A673 (cell line): ENCODE data around the gene NCOA6. TPM values are rescaled to one million over a fixed set of nuclear protein-coding genes. Genes with fewer than 3 reads are reported as not detected.

Experiments
- BruUV-seq: library from RNA; stranded (reverse); fragments of 400-500 nt; replicated peaks from 2 replicates; lab custom pipeline; 2021; lab: Mats Ljungman, UMichigan
- CTCF ChIA-PET: fragments of 300-600 bp; sonication (Branson Sonifier 250); formaldehyde crosslinking; loops from one replicate; lab custom pipeline; 2022; ENCODE audit warnings: antibody characterized with exemption; lab: Charles Lee
- POLR2A ChIA-PET: fragments of 300-600 bp; sonication (Branson Sonifier 250); formaldehyde crosslinking; loops from one replicate; lab custom pipeline; 2022; ENCODE audit warnings: antibody characterized with exemption; ENCODE audit not compliant: low non-redundant PET; lab: Charles Lee
- DNase-seq: peaks from one replicate; pipeline ENCODE4 v3.0.0-alpha.2; 2015; ENCODE audit warnings: low spot score
- H3K27ac ChIP-seq: fragments of 200-600 bp; sonication (generic); 2 replicates; pipeline ENCODE4 v1.5.1; 2016; ENCODE audit warnings: mixed run types, low read depth, mild to moderate bottlenecking, mixed read lengths, antibody characterized with exemption, low read length; ENCODE audit not compliant: poor library complexity, severe bottlenecking
- H3K27me3 ChIP-seq: fragments of 200-600 bp; sonication (generic); replicated peaks from 2 replicates; pipeline ENCODE4 v1.6.1; 2017; ENCODE audit warnings: mixed run types, low read depth, mild to moderate bottlenecking, mixed read lengths, antibody characterized with exemption, low read length; ENCODE audit not compliant: insufficient read depth, poor library complexity
- H3K36me3 ChIP-seq: fragments of 200-600 bp; sonication (generic); 2 replicates; pipeline ENCODE4 v1.6.1; 2016; ENCODE audit warnings: mixed run types, mild to moderate bottlenecking, mixed read lengths, antibody characterized with exemption, low read length; ENCODE audit not compliant: insufficient read depth, poor library complexity, severe bottlenecking
- H3K4me1 ChIP-seq: fragments of 200-600 bp; sonication (generic); 2 replicates; pipeline ENCODE4 v1.6.1; 2017; ENCODE audit warnings: mixed run types, mild to moderate bottlenecking, mixed read lengths, antibody characterized with exemption, low read length; ENCODE audit not compliant: insufficient read depth, poor library complexity, severe bottlenecking
- H3K4me3 ChIP-seq: fragments of 200-600 bp; sonication (generic); 2 replicates; pipeline ENCODE4 v1.5.1; 2016; ENCODE audit warnings: low read depth, mixed run types, mild to moderate bottlenecking, mixed read lengths, low read length; ENCODE audit not compliant: poor library complexity, severe bottlenecking
- H3K9me3 ChIP-seq: fragments of 200-600 bp; sonication (generic); 2 replicates; pipeline ENCODE4 v1.6.1; 2016; ENCODE audit warnings: mixed run types, low read depth, mild to moderate bottlenecking, mixed read lengths, antibody characterized with exemption, low read length; ENCODE audit not compliant: poor library complexity, severe bottlenecking
- EZH2 ChIP-seq: fragments of 200-600 bp; sonication (generic); IDR thresholded peaks from 2 replicates; pipeline ENCODE4 v1.6.1; 2017; ENCODE audit warnings: borderline replicate concordance, low read depth, mild to moderate bottlenecking, mixed read lengths, antibody characterized with exemption, low read length; ENCODE audit not compliant: poor library complexity, severe bottlenecking
- intact Hi-C: fragments of 100-400 bp; cut with micrococcal nuclease; formaldehyde crosslinking; loops from one replicate; pipeline ENCODE4 v1.10.0; 2022; ENCODE audit not compliant: unreplicated experiment
- total RNA-seq: library from RNA; stranded (reverse); gene quantifications from 2 replicates; pipeline ENCODE4 v1.2.3, GENCODE V29; 2021
- TF ChIP-seq, protein P1 (sequence below): fragments of 300-800, 200-600 bp; sonication (generic); conservative IDR thresholded peaks from 2 replicates; pipeline ENCODE4 v1.5.1; 2017; ENCODE audit warnings: low read depth, mild to moderate bottlenecking, antibody characterized with exemption, low read length, moderate library complexity, mixed read lengths

NCOA6 gene
- total RNA-seq, 1 experiment from 2014 or later = 39.9 TPM

DNA sequence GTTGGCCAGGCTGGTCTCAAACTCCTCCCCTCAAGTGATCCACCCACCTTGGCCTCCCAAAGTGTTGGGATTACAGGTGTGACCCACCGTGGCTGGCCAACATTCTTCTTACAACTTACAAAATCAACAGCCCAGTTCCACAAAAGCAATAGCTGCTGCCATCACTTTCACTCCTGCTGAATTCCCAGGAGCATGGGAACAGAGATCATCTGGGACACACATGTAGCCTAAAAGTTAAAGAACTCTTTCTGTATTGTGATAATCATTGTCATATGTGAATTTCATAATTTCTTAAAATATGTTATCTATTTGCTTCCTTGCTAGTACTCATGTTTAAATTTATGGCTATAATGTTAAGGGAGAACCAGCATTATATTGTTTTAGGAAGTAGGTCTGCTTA lies 51.7 kb downstream of the NCOA6 start:
- CTCF ChIA-PET = no interaction called here
- no peak for DNase-seq
- BruUV-seq = no TSS peak
- POLR2A ChIA-PET = no interaction called here
- Histone ChIP-seq H3K4me1 (no peaks in the 10 kb centered on the region), H3K4me3 (no peak overlapping the region), H3K27me3 (no peaks in the 10 kb centered on the region), H3K9me3 (no peaks in the 10 kb centered on the region), H3K36me3 (peaks cover 33% of the 10 kb centered on the region), H3K27ac (no peak overlapping the region)
- intact Hi-C loops = no loop called here
- no peak for TF ChIP-seq EZH2
- TF ChIP-seq, protein P1, sequence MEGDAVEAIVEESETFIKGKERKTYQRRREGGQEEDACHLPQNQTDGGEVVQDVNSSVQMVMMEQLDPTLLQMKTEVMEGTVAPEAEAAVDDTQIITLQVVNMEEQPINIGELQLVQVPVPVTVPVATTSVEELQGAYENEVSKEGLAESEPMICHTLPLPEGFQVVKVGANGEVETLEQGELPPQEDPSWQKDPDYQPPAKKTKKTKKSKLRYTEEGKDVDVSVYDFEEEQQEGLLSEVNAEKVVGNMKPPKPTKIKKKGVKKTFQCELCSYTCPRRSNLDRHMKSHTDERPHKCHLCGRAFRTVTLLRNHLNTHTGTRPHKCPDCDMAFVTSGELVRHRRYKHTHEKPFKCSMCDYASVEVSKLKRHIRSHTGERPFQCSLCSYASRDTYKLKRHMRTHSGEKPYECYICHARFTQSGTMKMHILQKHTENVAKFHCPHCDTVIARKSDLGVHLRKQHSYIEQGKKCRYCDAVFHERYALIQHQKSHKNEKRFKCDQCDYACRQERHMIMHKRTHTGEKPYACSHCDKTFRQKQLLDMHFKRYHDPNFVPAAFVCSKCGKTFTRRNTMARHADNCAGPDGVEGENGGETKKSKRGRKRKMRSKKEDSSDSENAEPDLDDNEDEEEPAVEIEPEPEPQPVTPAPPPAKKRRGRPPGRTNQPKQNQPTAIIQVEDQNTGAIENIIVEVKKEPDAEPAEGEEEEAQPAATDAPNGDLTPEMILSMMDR = no peak

DNA sequence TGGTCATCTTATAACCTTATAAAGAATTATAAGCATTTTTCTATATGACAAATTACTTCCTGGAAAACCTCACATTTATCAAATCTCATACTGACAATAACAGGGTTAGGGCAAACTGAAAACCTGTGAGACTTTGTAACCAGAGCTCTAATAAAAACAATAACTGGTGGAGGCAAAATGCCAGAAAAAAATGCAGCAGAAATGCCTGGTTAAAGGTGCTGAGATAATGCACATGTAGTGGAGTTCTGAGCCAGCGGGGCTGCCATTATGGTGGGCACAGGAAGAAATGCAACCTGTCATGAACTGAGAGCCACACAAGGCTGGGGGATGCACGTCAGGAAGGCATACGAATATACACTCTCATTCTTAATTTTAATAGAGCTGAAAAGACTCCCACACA lies 53.0 kb downstream of the NCOA6 start:
- ChIA-PET CTCF (no interaction called here), POLR2A (no interaction called here)
- no peak for DNase-seq
- peaks cover 46% of the 10 kb centered on the region for H3K36me3 ChIP-seq
- no peak overlapping the region for H3K4me3 ChIP-seq
- no peak overlapping the region for H3K27ac ChIP-seq
- H3K9me3 ChIP-seq = no peaks in the 10 kb centered on the region
- no peak for TF ChIP-seq EZH2
- TF ChIP-seq, protein P1 = no peak
- no peaks in the 10 kb centered on the region for H3K4me1 ChIP-seq
- no peaks in the 10 kb centered on the region for H3K27me3 ChIP-seq
- no TSS peak for BruUV-seq
- intact Hi-C loops = no loop called here

GRCh38 chr20:34771680-34772081 lies 53.8 kb downstream of the NCOA6 start:
- H3K9me3 ChIP-seq = no peaks in the 10 kb centered on the region
- BruUV-seq = no TSS peak
- ChIA-PET CTCF (interaction anchor here (0.7 kb wide), 1 partner anchor 210 kb away, joined by 4 read pairs; no protein-coding TSS in a partner anchor), POLR2A (no interaction called here)
- intact Hi-C loops = no loop called here
- H3K27ac ChIP-seq = no peak overlapping the region
- H3K36me3 ChIP-seq = peaks cover 52% of the 10 kb centered on the region
- H3K4me3 ChIP-seq = no peak overlapping the region
- no peaks in the 10 kb centered on the region for H3K27me3 ChIP-seq
- TF ChIP-seq, protein P1 = no peak
- TF ChIP-seq EZH2 = no peak
- DNase-seq = no peak
- no peaks in the 10 kb centered on the region for H3K4me1 ChIP-seq
